HG02763 (cell line): ENCODE results near the gene SCRT2.

Experiments used
- ATAC-seq: cut with Tn5 transposase; IDR thresholded peaks from one replicate; pipeline ENCODE4 v1.9.1; 2021; ENCODE audit warnings: mild to moderate bottlenecking, moderate library complexity; ENCODE audit not compliant: unreplicated experiment

The SCRT2 gene

GRCh38 chr20:673603-674001 is 2.0 kb downstream of the SCRT2 start:
- ATAC-seq, result no peak

GRCh38 chr20:672963-673602 is 2.5 kb downstream of the SCRT2 start:
- no peak for ATAC-seq

GRCh38 chr20:671252-672030 is 4.2 kb downstream of the SCRT2 start:
- ATAC-seq, result no peak

- no peak for ATAC-seq
Measured at GRCh38 chr20:669573-669972, 6.0 kb downstream of the SCRT2 start.

- no peak for ATAC-seq
Measured at GRCh38 chr20:668638-669037, 7.0 kb downstream of the SCRT2 start.

GRCh38 chr20:668050-668449 is 7.6 kb downstream of the SCRT2 start:
- no peak for ATAC-seq

- no peak for ATAC-seq
Measured at GRCh38 chr20:667351-668034, 8.1 kb downstream of the SCRT2 start.

GRCh38 chr20:666877-667276 is 8.7 kb downstream of the SCRT2 start:
- ATAC-seq, result no peak

GRCh38 chr20:665276-665675 is 10.3 kb downstream of the SCRT2 start:
- no peak for ATAC-seq

- ATAC-seq, result no peak
Measured at GRCh38 chr20:664576-664975, 11.0 kb downstream of the SCRT2 start.

- ATAC-seq, result no peak
Measured at GRCh38 chr20:664151-664550, 11.5 kb downstream of the SCRT2 start.

GRCh38 chr20:663315-664090 is 12.1 kb downstream of the SCRT2 start:
- no peak for ATAC-seq

- ATAC-seq, result no peak
Measured at GRCh38 chr20:662277-663192, 13.1 kb downstream of the SCRT2 start.

- no peak for ATAC-seq
Measured at GRCh38 chr20:661474-662270, 13.9 kb downstream of the SCRT2 start.

- no peak for ATAC-seq
Measured at GRCh38 chr20:658731-659291, 16.8 kb downstream of the SCRT2 start.

- no peak for ATAC-seq
Measured at GRCh38 chr20:658202-658601, 17.4 kb downstream of the SCRT2 start.

- no peak for ATAC-seq
Measured at GRCh38 chr20:655726-656624, 19.6 kb downstream of the SCRT2 start.

GRCh38 chr20:654417-654750 is 21.2 kb downstream of the SCRT2 start:
- ATAC-seq, result no peak
